Endothelial cell of umbilical vein (primary cell): ENCODE measurements around the gene SNX24.

Experiments
- EZH2 ChIP-seq: IDR thresholded peaks from 2 replicates; pipeline ENCODE4 v1.6.1; 2012; ENCODE audit warnings: borderline replicate concordance, low read depth, mild to moderate bottlenecking, moderate library complexity, low read length, inconsistent platforms; ENCODE audit not compliant: severe bottlenecking
- FOS ChIP-seq: IDR thresholded peaks from 2 replicates; pipeline ENCODE4 v1.6.1; 2011; ENCODE audit warnings: mild to moderate bottlenecking, low read length, moderate library complexity, borderline replicate concordance; ENCODE audit not compliant: insufficient read depth
- GATA2 ChIP-seq: IDR thresholded peaks from 2 replicates; pipeline ENCODE4 v1.7.0; 2011; ENCODE audit warnings: low read depth, mild to moderate bottlenecking, moderate library complexity, mixed read lengths, low read length; ENCODE audit not compliant: insufficient read length, insufficient read depth
- JUN ChIP-seq: IDR thresholded peaks from 2 replicates; pipeline ENCODE4 v1.6.1; 2011; ENCODE audit warnings: borderline replicate concordance, low read depth; ENCODE audit not compliant: insufficient read length, insufficient read depth
- MYC ChIP-seq: IDR thresholded peaks from one replicate; pipeline ENCODE4 v1.6.1; 2011; ENCODE audit warnings: mild to moderate bottlenecking, low read depth, low read length
- POLR2A ChIP-seq: IDR thresholded peaks from 2 replicates; pipeline ENCODE4 v1.6.1; 2012; ENCODE audit warnings: low read depth, mild to moderate bottlenecking, control low read depth, low read length
- POLR2AphosphoS5 ChIP-seq: IDR thresholded peaks from 2 replicates; pipeline ENCODE4 v1.6.1; 2012; ENCODE audit warnings: low read depth, mild to moderate bottlenecking, control low read depth, low read length, moderate library complexity; ENCODE audit not compliant: insufficient read depth
- TF ChIP-seq, protein P1 (sequence below), 2 donors: IDR thresholded peaks; 1 replicate in 1 of 2; 2 replicates in 1 of 2; pipeline ENCODE4 v1.5.1; 2011; ENCODE audit warnings: low read length in 2 of 2, mild to moderate bottlenecking in 2 of 2, moderate library complexity in 2 of 2, control low read depth in 1 of 2, inconsistent platforms in 1 of 2, low read depth in 1 of 2; ENCODE audit not compliant: insufficient read depth in 1 of 2; ENCODE audit errors: extremely low read depth in 1 of 2
- TF ChIP-seq, protein P2 (sequence below): IDR thresholded peaks from 2 replicates; pipeline ENCODE4 v1.6.1; 2011; ENCODE audit not compliant: insufficient read depth, insufficient read length

DNA sequence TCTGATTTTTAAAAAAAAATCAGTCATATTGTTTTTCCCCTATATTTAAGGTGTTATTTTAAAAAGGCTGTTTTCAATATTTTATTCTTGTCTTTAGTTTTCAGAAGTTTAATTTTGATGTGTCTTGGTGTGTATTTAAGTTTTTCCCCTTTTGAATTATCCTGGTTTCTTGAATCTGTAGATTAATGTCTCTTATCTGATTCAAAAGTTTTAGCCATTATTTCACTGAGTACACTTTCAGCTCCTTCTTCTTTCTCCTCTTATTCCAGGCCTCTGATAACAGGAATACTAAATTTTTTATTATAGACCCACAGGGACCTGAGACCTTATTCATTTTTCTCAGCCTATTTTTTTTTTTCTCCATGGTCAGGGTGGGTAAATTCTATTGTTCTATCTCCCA, 109.3 kb downstream of the SNX24 start:
- TF ChIP-seq, protein P1, sequence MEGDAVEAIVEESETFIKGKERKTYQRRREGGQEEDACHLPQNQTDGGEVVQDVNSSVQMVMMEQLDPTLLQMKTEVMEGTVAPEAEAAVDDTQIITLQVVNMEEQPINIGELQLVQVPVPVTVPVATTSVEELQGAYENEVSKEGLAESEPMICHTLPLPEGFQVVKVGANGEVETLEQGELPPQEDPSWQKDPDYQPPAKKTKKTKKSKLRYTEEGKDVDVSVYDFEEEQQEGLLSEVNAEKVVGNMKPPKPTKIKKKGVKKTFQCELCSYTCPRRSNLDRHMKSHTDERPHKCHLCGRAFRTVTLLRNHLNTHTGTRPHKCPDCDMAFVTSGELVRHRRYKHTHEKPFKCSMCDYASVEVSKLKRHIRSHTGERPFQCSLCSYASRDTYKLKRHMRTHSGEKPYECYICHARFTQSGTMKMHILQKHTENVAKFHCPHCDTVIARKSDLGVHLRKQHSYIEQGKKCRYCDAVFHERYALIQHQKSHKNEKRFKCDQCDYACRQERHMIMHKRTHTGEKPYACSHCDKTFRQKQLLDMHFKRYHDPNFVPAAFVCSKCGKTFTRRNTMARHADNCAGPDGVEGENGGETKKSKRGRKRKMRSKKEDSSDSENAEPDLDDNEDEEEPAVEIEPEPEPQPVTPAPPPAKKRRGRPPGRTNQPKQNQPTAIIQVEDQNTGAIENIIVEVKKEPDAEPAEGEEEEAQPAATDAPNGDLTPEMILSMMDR (IDR thresholded peaks at IDR 0.05; ENCODE audit: extremely low read depth in 1 of 2, insufficient read depth in 1 of 2, low read depth in 1 of 2, low read length in 2 of 2): no peak
- no peak for TF ChIP-seq POLR2AphosphoS5
- TF ChIP-seq, protein P2, sequence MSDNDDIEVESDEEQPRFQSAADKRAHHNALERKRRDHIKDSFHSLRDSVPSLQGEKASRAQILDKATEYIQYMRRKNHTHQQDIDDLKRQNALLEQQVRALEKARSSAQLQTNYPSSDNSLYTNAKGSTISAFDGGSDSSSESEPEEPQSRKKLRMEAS: no peak
- no peak for TF ChIP-seq EZH2
- TF ChIP-seq POLR2A: no peak
- TF ChIP-seq MYC: no peak
- TF ChIP-seq FOS: no peak
- no peak for TF ChIP-seq JUN
- no peak for TF ChIP-seq GATA2
